Measurements from ENCODE around the gene CYP2D6. TPM values are rescaled to one million over a fixed set of nuclear protein-coding genes. Genes with fewer than 3 reads are reported as not detected.

The CYP2D6 gene
- total and polyA plus RNA-seq, 2 of the 13 experiments (the other 11 are each of a cell fraction or from before 2014, with no cell fraction given), result 1.0 to 3.7 TPM

DNA sequence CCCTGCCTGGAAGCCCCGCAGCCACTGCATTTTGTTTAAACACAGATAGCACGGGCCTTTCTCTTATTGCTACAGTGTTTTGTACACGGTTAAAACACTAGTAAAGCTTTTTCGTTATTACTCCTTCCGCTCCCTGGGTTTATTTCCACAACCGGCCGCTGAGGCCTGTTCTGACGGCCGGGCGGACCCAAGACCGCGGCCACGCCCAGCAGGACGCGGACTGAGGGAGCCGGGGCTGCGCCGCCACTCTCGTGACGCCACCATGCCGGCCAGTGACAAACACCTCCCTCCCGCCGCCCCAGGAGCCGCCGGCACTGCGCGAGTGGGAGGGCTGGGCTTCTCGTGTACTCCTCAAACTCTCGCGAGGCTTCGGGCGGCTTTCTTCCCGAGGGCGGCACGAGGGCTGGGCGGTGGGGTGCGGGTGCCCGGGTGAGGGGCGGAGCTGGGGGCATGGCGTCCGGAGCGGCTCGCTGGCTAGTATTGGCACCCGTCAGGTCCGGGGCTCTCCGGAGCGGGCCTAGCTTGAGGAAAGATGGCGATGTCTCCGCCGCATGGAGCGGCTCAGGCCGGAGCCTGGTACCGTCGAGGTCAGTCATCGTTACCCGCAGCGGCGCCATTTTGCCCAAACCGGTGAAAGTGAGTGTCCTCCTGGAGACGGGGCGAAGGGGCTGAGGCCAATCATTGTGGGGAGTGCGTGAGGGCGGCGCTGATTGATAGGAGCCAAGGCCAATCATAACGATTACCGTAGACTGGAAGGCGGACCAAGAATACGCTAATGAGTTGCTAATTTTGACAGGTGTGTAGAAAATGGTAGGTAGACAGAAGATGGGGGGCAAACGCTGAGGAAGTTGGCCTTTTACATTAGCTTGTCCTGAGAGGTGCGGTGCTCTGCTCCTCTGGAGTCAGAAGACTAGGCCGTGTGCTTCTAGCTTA is 51.0 kb downstream of the CYP2D6 start, which contains the start of gene SMDT1 (continued):
- TF ChIP-seq NFKBIZ (CRISPR knock-in tag; IDR thresholded peaks at IDR 0.05) (0 out of 2 replicates have a peak, but pooled peaks have one; percentile 44), YEATS4 (CRISPR knock-in tag; IDR thresholded peaks at IDR 0.05; ENCODE audit: borderline replicate concordance) (peak; percentile 94), MXI1 (IDR thresholded peaks at IDR 0.05; ENCODE audit: borderline replicate concordance, low read depth, low read length) (peak; percentile 88; the same call in 1 of the 3 replicates), LCORL (IDR thresholded peaks at IDR 0.05) (no peak), LCORL (CRISPR knock-in tag; IDR thresholded peaks at IDR 0.05) (peak; percentile 59; the same call in 1 of the 2 replicates), ELF1 (CRISPR knock-in tag; IDR thresholded peaks at IDR 0.05) (no peak; the same call in 1 of the 2 replicates), ZNF678 (CRISPR knock-in tag; IDR thresholded peaks at IDR 0.05) (0 out of 2 replicates have a peak, but pooled peaks have one; percentile 36), PITX1 (CRISPR knock-in tag; IDR thresholded peaks at IDR 0.05) (0 out of 2 replicates have a peak, but pooled peaks have one; percentile 8), ZFX (CRISPR knock-in tag; IDR thresholded peaks at IDR 0.05; ENCODE audit: low read depth) (peak; percentile 92), ZNF136 (CRISPR knock-in tag; IDR thresholded peaks at IDR 0.05; ENCODE audit: low read depth) (no peak), NFIB (CRISPR knock-in tag; IDR thresholded peaks at IDR 0.05; ENCODE audit: borderline replicate concordance) (no peak), ZSCAN21 (CRISPR knock-in tag; IDR thresholded peaks at IDR 0.05; ENCODE audit: borderline replicate concordance) (peak; percentile 68; the same call in 1 of the 2 replicates), SKI (IDR thresholded peaks at IDR 0.05; ENCODE audit: partially characterized antibody) (no peak), IRX3 (CRISPR knock-in tag; IDR thresholded peaks at IDR 0.05; ENCODE audit: borderline replicate concordance, low read depth) (no peak), GABPB1 (CRISPR knock-in tag; IDR thresholded peaks at IDR 0.05) (peak; percentile 84), ZNF33A (CRISPR knock-in tag; IDR thresholded peaks at IDR 0.05; ENCODE audit: borderline replicate concordance) (no peak), HNRNPH1 (optimal IDR thresholded peaks at IDR 0.05; ENCODE audit: low read depth, low read length) (peak; percentile 83), MXD4 (CRISPR knock-in tag; IDR thresholded peaks at IDR 0.05) (no peak; the same call in 1 of the 2 replicates), NAIF1 (CRISPR knock-in tag; IDR thresholded peaks at IDR 0.05; ENCODE audit: borderline replicate concordance) (no peak), RFX3 (CRISPR knock-in tag; IDR thresholded peaks at IDR 0.05) (no peak), SRY (CRISPR knock-in tag; IDR thresholded peaks at IDR 0.05) (peak; percentile 52; the same call in 1 of the 2 replicates), MAF1 (CRISPR knock-in tag; IDR thresholded peaks at IDR 0.05; ENCODE audit: borderline replicate concordance) (peak; percentile 45; the same call in 1 of the 2 replicates), HNF4G (IDR thresholded peaks at IDR 0.05; ENCODE audit: borderline replicate concordance, low read depth, low read length) (no peak), HNF4G (CRISPR knock-in tag; IDR thresholded peaks at IDR 0.05; ENCODE audit: borderline replicate concordance, low read depth) (0 out of 2 replicates have a peak, but pooled peaks have one; percentile 48)
- TF ChIP-seq, protein P1, sequence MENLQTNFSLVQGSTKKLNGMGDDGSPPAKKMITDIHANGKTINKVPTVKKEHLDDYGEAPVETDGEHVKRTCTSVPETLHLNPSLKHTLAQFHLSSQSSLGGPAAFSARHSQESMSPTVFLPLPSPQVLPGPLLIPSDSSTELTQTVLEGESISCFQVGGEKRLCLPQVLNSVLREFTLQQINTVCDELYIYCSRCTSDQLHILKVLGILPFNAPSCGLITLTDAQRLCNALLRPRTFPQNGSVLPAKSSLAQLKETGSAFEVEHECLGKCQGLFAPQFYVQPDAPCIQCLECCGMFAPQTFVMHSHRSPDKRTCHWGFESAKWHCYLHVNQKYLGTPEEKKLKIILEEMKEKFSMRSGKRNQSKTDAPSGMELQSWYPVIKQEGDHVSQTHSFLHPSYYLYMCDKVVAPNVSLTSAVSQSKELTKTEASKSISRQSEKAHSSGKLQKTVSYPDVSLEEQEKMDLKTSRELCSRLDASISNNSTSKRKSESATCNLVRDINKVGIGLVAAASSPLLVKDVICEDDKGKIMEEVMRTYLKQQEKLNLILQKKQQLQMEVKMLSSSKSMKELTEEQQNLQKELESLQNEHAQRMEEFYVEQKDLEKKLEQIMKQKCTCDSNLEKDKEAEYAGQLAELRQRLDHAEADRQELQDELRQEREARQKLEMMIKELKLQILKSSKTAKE (CRISPR knock-in tag; IDR thresholded peaks at IDR 0.05; ENCODE audit: borderline replicate concordance), result no peak; the same call in 1 of the 2 replicates
- TF ChIP-seq, protein P2, sequence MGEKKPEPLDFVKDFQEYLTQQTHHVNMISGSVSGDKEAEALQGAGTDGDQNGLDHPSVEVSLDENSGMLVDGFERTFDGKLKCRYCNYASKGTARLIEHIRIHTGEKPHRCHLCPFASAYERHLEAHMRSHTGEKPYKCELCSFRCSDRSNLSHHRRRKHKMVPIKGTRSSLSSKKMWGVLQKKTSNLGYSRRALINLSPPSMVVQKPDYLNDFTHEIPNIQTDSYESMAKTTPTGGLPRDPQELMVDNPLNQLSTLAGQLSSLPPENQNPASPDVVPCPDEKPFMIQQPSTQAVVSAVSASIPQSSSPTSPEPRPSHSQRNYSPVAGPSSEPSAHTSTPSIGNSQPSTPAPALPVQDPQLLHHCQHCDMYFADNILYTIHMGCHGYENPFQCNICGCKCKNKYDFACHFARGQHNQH (CRISPR knock-in tag; IDR thresholded peaks at IDR 0.05), result 0 out of 2 replicates have a peak, but pooled peaks have one; percentile 79

Measured in HepG2 (cell line).